ENCODE data around the gene CMIP.
A peak's percentile ranks its signal among the peaks of the same experiment; 100 is the strongest.

The CMIP gene

DNA sequence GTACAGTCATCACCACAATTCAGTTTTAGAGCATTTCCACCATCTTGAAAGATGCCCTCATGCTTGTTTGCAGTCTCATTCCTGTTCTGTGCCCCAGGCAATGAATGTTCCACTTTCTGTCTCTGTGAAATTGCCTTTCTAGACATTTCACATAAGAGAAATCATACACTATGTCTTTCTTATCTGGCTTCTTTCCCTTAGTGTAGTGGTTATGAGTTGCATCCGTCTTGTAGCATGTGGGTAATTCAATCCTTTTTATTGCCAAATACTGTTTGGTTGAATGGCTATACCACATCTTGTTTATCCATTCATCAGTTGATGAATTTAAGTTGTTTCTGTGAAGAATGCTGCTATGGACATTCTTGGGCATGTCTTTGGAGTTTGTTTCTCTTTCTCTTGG, 202.0 kb downstream of the CMIP start:
- no peak for DNase-seq

DNA sequence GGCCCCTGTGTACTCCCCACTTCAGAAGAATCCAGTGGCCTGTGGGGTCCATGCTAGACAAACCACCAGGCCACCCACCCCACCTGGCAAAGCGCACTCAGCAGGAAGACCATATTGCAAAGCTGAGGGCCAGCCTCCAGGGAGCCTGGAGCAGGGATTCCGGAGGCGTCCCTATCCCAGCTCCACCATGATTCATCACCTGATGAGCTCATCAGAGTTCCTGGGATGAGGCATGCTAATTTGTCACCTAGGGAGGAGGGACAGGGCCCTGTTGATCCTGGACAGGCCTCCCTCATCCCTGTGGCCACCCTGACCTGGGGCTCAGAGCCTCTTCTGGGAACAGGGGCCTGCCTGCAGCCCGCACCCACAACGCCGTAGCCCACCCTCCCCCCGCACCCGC, 202.9 kb downstream of the CMIP start:
- no peak for DNase-seq

DNA sequence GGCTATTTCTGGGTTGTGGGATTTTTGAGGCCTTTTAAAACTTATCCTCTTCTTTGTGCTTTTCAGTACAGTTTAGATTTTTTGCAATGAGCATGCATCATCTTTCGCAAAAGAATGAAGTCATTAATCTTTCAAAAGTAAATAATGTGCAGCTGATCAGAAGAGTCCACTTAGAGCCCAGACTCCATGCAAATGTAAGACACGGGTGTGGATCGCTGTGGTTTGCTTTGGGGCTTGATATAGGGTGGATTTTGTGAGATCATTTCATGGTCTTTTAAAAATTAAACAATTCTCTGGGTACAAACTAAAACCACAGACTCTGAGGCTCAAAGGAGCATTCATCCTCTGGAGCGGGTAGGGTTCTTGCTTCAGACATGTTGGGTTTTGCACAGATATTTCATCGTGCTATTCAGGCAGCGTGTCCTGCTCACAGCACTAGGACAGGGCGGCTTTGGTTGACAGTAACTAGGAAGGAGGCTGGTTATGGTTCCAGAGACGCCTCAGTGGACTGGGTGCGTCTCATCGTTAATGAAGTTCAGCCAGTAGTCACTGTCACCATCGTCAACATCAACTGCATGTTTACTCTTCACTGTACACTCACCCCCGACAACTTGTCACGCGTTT, 205.1 kb downstream of the CMIP start:
- no peak for DNase-seq

GRCh38 chr16:81650281-81650680, 205.7 kb downstream of the CMIP start:
- no peak for DNase-seq

DNA sequence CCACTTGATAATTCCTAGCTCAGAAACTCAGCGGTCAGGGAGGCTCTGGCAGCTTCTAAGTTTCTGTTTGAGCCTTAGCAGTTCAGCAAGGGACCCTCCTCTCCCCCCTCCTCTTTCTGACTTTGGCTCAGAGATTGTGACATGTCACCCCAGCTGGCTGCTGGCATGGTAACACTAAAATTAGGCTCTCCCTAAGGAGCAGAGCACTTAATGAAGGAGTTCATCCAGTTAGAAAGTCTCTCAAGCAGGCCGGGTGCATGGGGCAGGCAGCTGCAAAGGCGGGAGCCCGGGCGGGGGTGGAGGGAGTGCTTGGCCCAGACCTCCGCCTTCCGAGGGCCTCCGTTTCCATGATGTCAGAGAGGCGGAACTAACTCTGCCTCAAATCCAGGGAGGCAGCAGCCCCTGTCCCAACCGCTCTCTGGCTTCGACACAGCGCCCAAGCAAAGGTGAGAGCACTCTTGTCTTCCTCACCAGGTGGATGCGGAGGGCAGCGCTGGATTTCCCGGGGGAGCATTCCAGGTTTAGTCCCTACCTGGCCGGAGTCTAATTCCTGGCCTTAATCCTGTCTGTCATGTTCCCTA, 206.5 kb downstream of the CMIP start:
- peak; percentile 33 for DNase-seq

- peak; percentile 57 for DNase-seq
Measured at GRCh38 chr16:81651758-81652718, 207.4 kb downstream of the CMIP start.

DNA sequence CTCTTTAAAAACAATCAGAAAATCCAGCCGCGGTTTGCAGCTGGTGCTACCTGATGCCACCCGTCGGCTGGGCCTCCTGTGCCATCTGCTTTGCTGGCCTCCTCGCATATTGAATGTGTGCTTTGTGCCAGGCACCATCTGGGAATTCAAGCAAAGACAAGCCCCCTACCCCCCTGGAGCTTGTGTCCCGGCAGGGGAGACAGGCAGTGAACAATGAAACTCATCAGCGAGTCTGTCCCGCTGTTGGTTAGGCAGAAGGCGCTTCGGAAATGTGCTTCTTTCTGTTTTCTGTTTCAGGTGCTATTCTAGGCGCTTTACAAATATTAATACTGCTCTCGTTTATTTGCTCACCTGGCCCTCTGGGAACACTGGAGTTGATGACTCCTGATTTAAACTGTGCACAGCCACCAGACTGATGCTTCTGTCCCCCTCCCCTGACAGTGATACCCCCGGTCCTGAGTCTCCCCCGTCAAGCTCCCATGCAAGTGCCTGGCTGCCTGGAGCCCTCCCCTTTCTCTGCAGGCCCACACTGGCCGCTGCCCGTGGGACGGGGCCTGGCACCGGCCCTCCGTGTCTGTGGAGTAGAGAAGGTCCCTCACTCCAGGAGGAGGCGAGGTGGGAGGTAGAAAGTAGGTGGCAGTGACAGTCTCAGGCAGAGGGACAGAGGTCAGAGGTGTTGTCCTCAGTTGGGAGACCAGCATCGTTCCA, 208.3 kb downstream of the CMIP start:
- peak; percentile 32 for DNase-seq

- DNase-seq = no peak
Measured at GRCh38 chr16:81654346-81654745, 209.7 kb downstream of the CMIP start.

- DNase-seq = no peak
Measured at GRCh38 chr16:81655469-81656162, 211.0 kb downstream of the CMIP start.

DNA sequence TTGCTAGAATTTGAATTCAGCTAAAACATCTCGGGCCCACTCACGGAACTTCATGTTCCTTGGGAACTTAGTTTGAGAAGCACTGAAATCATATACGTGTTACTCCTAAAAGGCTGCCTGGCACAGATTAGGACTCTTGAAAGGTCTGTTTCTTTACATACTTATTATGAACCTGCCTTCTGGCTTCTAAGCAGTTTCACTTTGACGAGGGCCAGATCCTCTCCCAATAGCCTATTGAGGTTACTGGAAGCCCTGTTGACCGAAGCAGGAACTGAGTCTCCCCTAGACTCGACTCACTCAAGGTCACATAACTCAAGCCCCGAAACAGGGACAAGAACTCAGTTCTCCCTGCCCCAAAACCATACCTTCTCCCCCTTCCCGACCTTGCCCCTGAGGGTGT, 212.6 kb downstream of the CMIP start:
- no peak for DNase-seq

GRCh38 chr16:81657781-81658180, 213.2 kb downstream of the CMIP start:
- no peak for DNase-seq

GRCh38 chr16:81658373-81658772, 213.8 kb downstream of the CMIP start:
- DNase-seq = no peak

DNA sequence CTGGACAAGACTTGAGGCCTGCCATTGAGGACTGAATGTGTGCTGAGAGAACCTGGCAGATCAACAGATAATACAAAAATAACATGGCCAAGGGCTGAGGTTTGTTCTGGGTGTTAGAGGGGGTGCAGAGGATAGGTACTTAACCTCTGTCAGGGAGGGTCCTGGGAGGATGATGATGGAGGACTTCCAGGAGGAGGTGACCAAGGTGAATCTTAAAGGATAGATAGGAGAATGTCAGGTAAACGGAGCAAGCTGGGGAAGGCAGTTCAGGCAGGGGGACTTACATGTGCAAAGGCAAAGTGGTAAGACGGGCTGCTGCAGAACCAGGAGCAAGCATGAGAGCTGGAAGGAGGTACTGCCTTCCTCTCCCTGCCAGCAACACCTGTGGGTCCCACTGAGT, 214.6 kb downstream of the CMIP start:
- DNase-seq = no peak

DNA sequence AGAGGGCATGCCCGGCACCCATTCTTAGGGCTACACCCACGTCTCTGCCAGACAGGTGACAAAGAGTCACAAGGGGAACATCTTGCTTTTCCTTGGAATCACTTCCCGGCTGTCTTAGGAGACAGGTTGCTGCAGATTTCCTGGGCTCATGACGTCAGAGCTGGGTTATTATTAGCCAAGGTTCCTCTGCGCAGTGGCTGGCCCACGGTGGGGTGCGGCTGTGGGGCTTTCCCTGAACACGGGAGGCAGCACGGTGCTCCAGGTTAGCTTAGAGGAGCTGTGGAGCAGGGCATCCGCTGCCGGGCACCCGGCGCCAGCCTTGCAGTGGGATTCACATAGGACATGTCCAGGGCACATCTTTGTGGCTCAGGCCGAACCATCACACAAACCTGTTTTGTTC, 216.5 kb downstream of the CMIP start:
- DNase-seq = no peak

- DNase-seq = no peak
Measured at GRCh38 chr16:81664153-81664552, 219.5 kb downstream of the CMIP start.

GRCh38 chr16:81665588-81665987, 221.0 kb downstream of the CMIP start:
- DNase-seq = no peak

DNA sequence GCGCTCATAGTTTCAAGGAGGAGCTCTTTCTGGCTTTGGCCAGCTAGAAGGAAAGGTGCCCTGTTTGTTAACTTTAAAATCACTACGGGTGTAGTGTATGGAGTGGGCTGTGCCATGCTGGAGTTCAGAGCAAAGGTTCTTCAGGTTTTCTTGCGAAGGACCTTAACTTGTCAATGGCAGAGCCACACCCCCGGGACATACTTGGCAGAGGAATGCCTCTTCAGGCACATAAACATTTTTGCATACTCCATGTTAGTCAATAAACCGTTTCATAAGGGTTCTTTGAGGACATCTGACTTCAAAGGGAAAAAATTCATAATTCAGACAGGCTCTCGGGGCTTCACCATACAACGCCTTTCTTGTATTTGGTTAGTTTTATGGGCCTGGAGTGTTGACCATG, 221.5 kb downstream of the CMIP start:
- no peak for DNase-seq

GRCh38 chr16:81668243-81669097, 223.9 kb downstream of the CMIP start:
- no peak for DNase-seq

DNA sequence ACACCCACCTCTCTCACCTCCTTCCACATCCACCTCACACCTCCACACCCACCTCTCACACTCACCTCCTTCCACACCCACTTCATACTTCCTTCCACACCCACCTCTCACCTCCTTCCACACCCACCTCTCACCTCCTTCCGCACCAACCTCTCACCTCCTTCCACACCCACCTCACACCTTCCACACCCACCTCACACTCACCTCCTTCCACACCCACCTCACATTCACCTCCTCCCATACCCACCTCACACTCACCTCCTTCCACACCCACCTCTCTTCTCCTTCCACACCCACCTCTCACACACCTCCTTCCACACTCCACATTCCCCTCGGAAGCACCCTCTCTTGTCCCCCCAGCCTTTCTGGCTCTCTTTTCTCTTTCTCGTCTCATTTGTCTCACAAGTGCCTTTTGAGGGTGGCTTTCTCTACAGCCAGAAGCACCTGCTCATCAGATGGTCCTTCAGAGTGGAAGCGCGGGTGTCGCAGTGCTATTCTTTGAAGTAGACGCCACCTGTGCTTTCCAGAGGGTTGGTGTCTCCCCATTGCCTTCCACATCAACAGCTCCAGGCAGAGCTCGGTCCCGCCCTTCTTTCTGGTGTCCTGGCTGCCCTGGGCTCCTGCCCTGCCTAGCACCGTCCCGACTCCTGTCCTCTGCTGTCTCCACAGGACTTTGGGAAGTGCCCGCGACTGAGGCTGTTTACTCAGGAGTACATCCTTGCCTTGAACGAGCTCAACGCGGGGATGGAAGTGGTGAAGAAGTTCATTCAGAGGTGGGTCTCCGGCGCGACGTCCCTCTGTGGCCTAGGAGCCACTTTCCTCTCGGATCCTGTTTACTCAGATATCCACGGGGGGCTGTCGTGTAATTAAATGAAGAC, 225.1 kb downstream of the CMIP start:
- no peak for DNase-seq

DNA sequence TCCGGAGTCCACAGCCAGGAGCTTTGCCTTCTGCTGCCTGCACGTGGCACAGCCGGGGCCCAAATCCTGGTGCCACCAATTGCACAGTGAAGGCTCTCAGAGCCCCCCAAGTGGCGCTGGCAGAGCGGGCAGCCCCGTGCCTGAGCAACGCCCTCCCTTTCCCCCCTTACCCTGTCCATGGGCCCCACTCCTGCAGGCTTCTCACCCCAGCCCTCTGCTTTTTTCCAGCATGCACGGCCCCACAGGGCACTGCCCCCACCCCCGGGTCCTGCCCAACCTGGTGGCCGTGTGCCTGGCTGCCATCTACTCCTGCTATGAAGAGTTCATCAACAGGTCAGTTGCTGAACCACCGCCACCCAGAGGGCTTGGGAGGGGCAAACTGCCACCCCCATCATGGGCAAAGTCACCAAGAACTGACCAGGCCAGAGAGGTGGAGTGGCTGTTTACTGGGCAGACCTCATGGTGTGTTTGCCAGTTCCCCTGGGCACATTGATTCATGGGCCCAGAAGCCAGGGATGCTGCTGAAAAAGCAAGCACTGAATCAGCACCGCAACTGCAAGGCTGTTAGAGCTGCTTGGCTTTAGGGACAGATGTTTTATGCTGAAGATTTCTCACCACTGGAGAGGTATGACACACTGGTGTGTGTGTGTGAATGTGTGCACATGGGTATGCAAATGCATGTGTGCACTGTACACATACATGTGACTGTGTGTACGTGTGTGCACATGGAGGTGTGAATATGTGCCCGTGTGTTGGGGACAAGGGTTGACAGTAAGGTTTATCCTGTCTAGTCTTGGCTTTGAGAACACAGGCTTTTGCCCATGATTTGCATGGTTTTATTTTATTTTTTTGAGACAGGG, 227.4 kb downstream of the CMIP start:
- DNase-seq = no peak
